KMS-11 (cell line): ENCODE measurements around the gene SVEP1.

Experiments
- H2AFZ ChIP-seq: fragments of 200-600 bp; sonication (generic); 2 replicates; pipeline ENCODE4 v1.6.1; 2016; ENCODE audit warnings: antibody characterized with exemption, mixed run types, low read depth
- H3K27ac ChIP-seq: fragments of 200-600 bp; sonication (generic); 2 replicates; pipeline ENCODE4 v1.6.1; 2016; ENCODE audit warnings: mild to moderate bottlenecking, mixed run types
- H3K27me3 ChIP-seq: fragments of 200-600 bp; sonication (generic); 2 replicates; pipeline ENCODE4 v1.6.1; 2017; ENCODE audit warnings: mild to moderate bottlenecking, low read depth, mixed run types, moderate library complexity; ENCODE audit not compliant: insufficient read depth
- H3K36me3 ChIP-seq: fragments of 200-600 bp; sonication (generic); 2 replicates; pipeline ENCODE4 v1.6.1; 2017; ENCODE audit warnings: mild to moderate bottlenecking, mixed run types; ENCODE audit not compliant: insufficient read depth
- H3K4me1 ChIP-seq: fragments of 200-600 bp; sonication (generic); 2 replicates; pipeline ENCODE4 v1.6.1; 2016; ENCODE audit warnings: mild to moderate bottlenecking, low read depth, mixed run types; ENCODE audit not compliant: poor library complexity, severe bottlenecking
- H3K4me2 ChIP-seq: fragments of 200-600 bp; sonication (generic); 2 replicates; pipeline ENCODE4 v1.7.0; 2016; ENCODE audit warnings: mild to moderate bottlenecking, mixed run types
- H3K4me3 ChIP-seq: fragments of 200-600 bp; sonication (generic); IDR thresholded peaks from 2 replicates; pipeline ENCODE4 v1.6.1; 2017; ENCODE audit warnings: low read depth, low read length, mixed read lengths; ENCODE audit not compliant: insufficient read depth
- H3K79me2 ChIP-seq: fragments of 200-600 bp; sonication (generic); 2 replicates; pipeline ENCODE4 v1.6.1; 2016; ENCODE audit warnings: low read depth, mixed run types; ENCODE audit not compliant: insufficient read depth
- H3K9ac ChIP-seq: fragments of 200-600 bp; sonication (generic); 2 replicates; pipeline ENCODE4 v1.6.1; 2016; ENCODE audit warnings: mild to moderate bottlenecking, mixed run types
- H4K20me1 ChIP-seq: fragments of 200-600 bp; sonication (generic); 2 replicates; pipeline ENCODE4 v1.6.1; 2016; ENCODE audit warnings: mild to moderate bottlenecking, mixed run types; ENCODE audit not compliant: insufficient read depth
- CTCF ChIP-seq: fragments of 200-600 bp; sonication (generic); conservative IDR thresholded peaks from 2 replicates; pipeline ENCODE4 v1.6.1; 2017; ENCODE audit warnings: low read depth, mild to moderate bottlenecking, antibody characterized with exemption, low read length, moderate library complexity, mixed read lengths

SVEP1 gene

GRCh38 chr9:110555551-110556331 lies 23.8 kb downstream of the SVEP1 start:
- Histone ChIP-seq H3K27me3 (no peaks in the 10 kb centered on the region), H3K36me3 (no peaks in the 10 kb centered on the region), H3K9ac (no peak overlapping the region), H4K20me1 (no peaks in the 10 kb centered on the region), H3K4me3 (no peak overlapping the region), H3K4me2 (no peak overlapping the region), H2AFZ (no peak overlapping the region), H3K27ac (no peak overlapping the region), H3K79me2 (no peaks in the 10 kb centered on the region), H3K4me1 (no peaks in the 10 kb centered on the region)
- TF ChIP-seq CTCF, result no peak

GRCh38 chr9:110546411-110546871 lies 33.1 kb downstream of the SVEP1 start:
- H3K27ac ChIP-seq, result no peak overlapping the region
- H3K4me2 ChIP-seq, result no peak overlapping the region
- no peak overlapping the region for H3K4me3 ChIP-seq
- no peak for TF ChIP-seq CTCF
- H3K27me3 ChIP-seq, result no peaks in the 10 kb centered on the region
- no peak overlapping the region for H2AFZ ChIP-seq
- H3K79me2 ChIP-seq, result no peaks in the 10 kb centered on the region
- no peaks in the 10 kb centered on the region for H4K20me1 ChIP-seq
- H3K36me3 ChIP-seq, result no peaks in the 10 kb centered on the region
- no peak overlapping the region for H3K9ac ChIP-seq
- no peaks in the 10 kb centered on the region for H3K4me1 ChIP-seq

GRCh38 chr9:110545705-110546104 lies 33.8 kb downstream of the SVEP1 start:
- no peaks in the 10 kb centered on the region for H4K20me1 ChIP-seq
- no peaks in the 10 kb centered on the region for H3K4me1 ChIP-seq
- H3K79me2 ChIP-seq, result no peaks in the 10 kb centered on the region
- H3K9ac ChIP-seq, result no peak overlapping the region
- no peak for TF ChIP-seq CTCF
- no peak overlapping the region for H2AFZ ChIP-seq
- H3K27me3 ChIP-seq, result no peaks in the 10 kb centered on the region
- no peak overlapping the region for H3K4me2 ChIP-seq
- H3K36me3 ChIP-seq, result no peaks in the 10 kb centered on the region
- no peak overlapping the region for H3K27ac ChIP-seq
- H3K4me3 ChIP-seq, result no peak overlapping the region

GRCh38 chr9:110543631-110544051 lies 35.9 kb downstream of the SVEP1 start:
- Histone ChIP-seq H3K36me3 (no peaks in the 10 kb centered on the region), H3K4me3 (no peak overlapping the region), H4K20me1 (no peaks in the 10 kb centered on the region), H3K9ac (no peak overlapping the region), H3K4me1 (no peaks in the 10 kb centered on the region), H3K4me2 (no peak overlapping the region), H3K79me2 (no peaks in the 10 kb centered on the region), H3K27me3 (no peaks in the 10 kb centered on the region), H2AFZ (no peak overlapping the region), H3K27ac (no peak overlapping the region)
- TF ChIP-seq CTCF, result no peak
